RWPE1 (cell line): ENCODE results near the gene OR2A2.

Source experiments
- CTCF ChIA-PET: fragments of 350-600 bp; sonication (Branson Sonifier 250); formaldehyde crosslinking; extraction: SDS; loops from one replicate; lab custom pipeline; 2021; lab: Yijun Ruan, JAX
- POLR2A ChIA-PET: fragments of 400-600 bp; formaldehyde crosslinking; extraction: SDS; loops from one replicate; lab custom pipeline; 2020; ENCODE audit warnings: antibody characterized with exemption; ENCODE audit not compliant: low non-redundant PET; lab: Yijun Ruan, JAX
- DNase-seq: peaks from one replicate; pipeline ENCODE4 v3.0.0; 2012; ENCODE audit warnings: low spot score
- H3K27ac ChIP-seq: fragments of 450-650 bp; 2 replicates; pipeline ENCODE4 v1.5.1; 2017
- CTCF ChIP-seq: fragments of 450-650 bp; conservative IDR thresholded peaks from 2 replicates; pipeline ENCODE4 v1.5.1; 2017; ENCODE audit warnings: low read depth, mild to moderate bottlenecking

The OR2A2 gene

GRCh38 chr7:144148224-144148827 is 38.9 kb downstream of the OR2A2 start:
- CTCF ChIA-PET: no interaction called here
- no peak for TF ChIP-seq CTCF
- DNase-seq: no peak
- POLR2A ChIA-PET: no interaction called here
- H3K27ac ChIP-seq: no peak overlapping the region

DNA sequence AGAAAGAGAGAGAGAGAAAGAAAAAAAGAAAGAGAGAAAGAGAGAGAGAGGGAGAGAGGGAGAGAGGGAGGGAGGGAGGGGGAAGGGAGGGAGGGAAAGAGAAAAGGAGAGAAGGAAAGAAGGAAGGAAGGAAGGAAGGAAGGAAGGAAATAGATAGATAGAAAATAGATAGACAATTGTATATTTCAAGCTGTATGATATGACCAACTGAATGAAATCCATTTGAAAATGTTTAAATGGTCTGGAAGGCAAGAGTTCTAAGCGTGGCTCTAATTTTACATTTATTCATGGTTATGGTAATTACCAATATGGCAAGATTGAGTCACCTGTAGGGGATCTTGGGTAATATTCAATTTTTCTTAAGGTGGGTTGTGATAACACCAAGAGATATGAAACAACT is 49.5 kb downstream of the OR2A2 start:
- ChIA-PET CTCF (no interaction called here), POLR2A (no interaction called here)
- no peak overlapping the region for H3K27ac ChIP-seq
- DNase-seq: no peak
- TF ChIP-seq CTCF: no peak
